Measurements from ENCODE around the gene CDH15.

Gene CDH15

GRCh38 chr16:89167425-89167941, 4.1 kb upstream of the CDH15 start:
- Histone ChIP-seq H3K36me3 (ENCODE audit: low read depth) (no peaks in the 10 kb centered on the region), H3K4me1 (ENCODE audit: insufficient read depth, poor library complexity, severe bottlenecking) (no peaks in the 10 kb centered on the region), H3K27ac (ENCODE audit: poor library complexity, severe bottlenecking) (no peak overlapping the region), H3K4me3 (ENCODE audit: severe bottlenecking) (no peak overlapping the region), H3K9me3 (ENCODE audit: severe bottlenecking) (no peaks in the 10 kb centered on the region), H3K27me3 (ENCODE audit: insufficient read depth, poor library complexity, severe bottlenecking) (peaks cover 5% of the 10 kb centered on the region)
- peak; percentile 81 for TF ChIP-seq CTCF (IDR thresholded peaks at IDR 0.05; ENCODE audit: poor library complexity, severe bottlenecking)
- no peak for DNase-seq (ENCODE audit: low spot score)
- ATAC-seq (ENCODE audit: low read depth): peak; percentile 20; the same call in 2 of the 3 replicates

GRCh38 chr16:89168381-89169189, 3.0 kb upstream of the CDH15 start:
- Histone ChIP-seq H3K27ac (ENCODE audit: poor library complexity, severe bottlenecking) (no peak overlapping the region), H3K27me3 (ENCODE audit: insufficient read depth, poor library complexity, severe bottlenecking) (peaks cover 10% of the 10 kb centered on the region), H3K9me3 (ENCODE audit: severe bottlenecking) (no peaks in the 10 kb centered on the region), H3K4me3 (ENCODE audit: severe bottlenecking) (no peak overlapping the region), H3K4me1 (ENCODE audit: insufficient read depth, poor library complexity, severe bottlenecking) (no peaks in the 10 kb centered on the region), H3K36me3 (ENCODE audit: low read depth) (no peaks in the 10 kb centered on the region)
- TF ChIP-seq CTCF (IDR thresholded peaks at IDR 0.05; ENCODE audit: poor library complexity, severe bottlenecking): no peak
- no peak for DNase-seq (ENCODE audit: low spot score)
- ATAC-seq (ENCODE audit: low read depth): no peak

GRCh38 chr16:89169778-89170177, 1.8 kb upstream of the CDH15 start:
- ATAC-seq (ENCODE audit: low read depth) (no peak), DNase-seq (ENCODE audit: low spot score) (no peak)
- H3K27ac ChIP-seq (ENCODE audit: poor library complexity, severe bottlenecking): no peak overlapping the region
- no peaks in the 10 kb centered on the region for H3K36me3 ChIP-seq (ENCODE audit: low read depth)
- no peak overlapping the region for H3K4me3 ChIP-seq (ENCODE audit: severe bottlenecking)
- no peaks in the 10 kb centered on the region for H3K4me1 ChIP-seq (ENCODE audit: insufficient read depth, poor library complexity, severe bottlenecking)
- no peaks in the 10 kb centered on the region for H3K9me3 ChIP-seq (ENCODE audit: severe bottlenecking)
- TF ChIP-seq CTCF (IDR thresholded peaks at IDR 0.05; ENCODE audit: poor library complexity, severe bottlenecking): no peak
- H3K27me3 ChIP-seq (ENCODE audit: insufficient read depth, poor library complexity, severe bottlenecking): peaks cover 10% of the 10 kb centered on the region

GRCh38 chr16:89170346-89171215, 967 bp upstream of the CDH15 start:
- peaks cover 10% of the 10 kb centered on the region for H3K27me3 ChIP-seq (ENCODE audit: insufficient read depth, poor library complexity, severe bottlenecking)
- H3K4me3 ChIP-seq (ENCODE audit: severe bottlenecking): no peak overlapping the region
- H3K9me3 ChIP-seq (ENCODE audit: severe bottlenecking): no peaks in the 10 kb centered on the region
- H3K36me3 ChIP-seq (ENCODE audit: low read depth): no peaks in the 10 kb centered on the region
- no peak for TF ChIP-seq CTCF (IDR thresholded peaks at IDR 0.05; ENCODE audit: poor library complexity, severe bottlenecking)
- H3K27ac ChIP-seq (ENCODE audit: poor library complexity, severe bottlenecking): no peak overlapping the region
- ATAC-seq (ENCODE audit: low read depth): peak; percentile 15; the same call in 1 of the 3 replicates
- DNase-seq (ENCODE audit: low spot score): no peak
- no peaks in the 10 kb centered on the region for H3K4me1 ChIP-seq (ENCODE audit: insufficient read depth, poor library complexity, severe bottlenecking)

Measured in RWPE2 (cell line).